Measurements from ENCODE around the gene CCSER1. TPM values are rescaled to one million over a fixed set of nuclear protein-coding genes. Genes with fewer than 3 reads are reported as not detected.
"Not testable (repeated sequence)": the region's sequence is repeated elsewhere in the genome, so short reads cannot be mapped to it uniquely, and the experiment has no call there.

Gene CCSER1
- total and polyA plus RNA-seq, 10 donors, result 1.3 to 30.4 (median 20.4) TPM

DNA sequence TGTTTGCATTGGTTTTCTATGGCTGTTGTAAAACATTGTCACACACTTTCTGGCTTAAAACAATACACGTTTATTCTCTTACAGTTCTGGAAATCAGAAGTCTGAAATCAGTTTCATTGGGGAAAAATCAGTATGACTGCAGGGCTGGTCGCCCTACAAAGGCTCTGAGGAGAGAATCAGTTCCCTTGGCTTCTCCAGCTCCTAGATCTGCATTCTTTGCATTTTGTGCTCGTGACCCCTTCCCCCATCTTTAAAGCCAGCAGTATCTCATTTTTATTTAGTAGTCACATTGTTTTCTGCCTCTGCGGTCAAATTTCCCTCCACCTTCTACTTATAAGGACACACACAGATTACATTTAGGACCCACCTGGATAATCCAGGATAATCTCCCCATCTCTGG is 1326.9 kb downstream of the CCSER1 start:
- TF ChIP-seq, protein P1, sequence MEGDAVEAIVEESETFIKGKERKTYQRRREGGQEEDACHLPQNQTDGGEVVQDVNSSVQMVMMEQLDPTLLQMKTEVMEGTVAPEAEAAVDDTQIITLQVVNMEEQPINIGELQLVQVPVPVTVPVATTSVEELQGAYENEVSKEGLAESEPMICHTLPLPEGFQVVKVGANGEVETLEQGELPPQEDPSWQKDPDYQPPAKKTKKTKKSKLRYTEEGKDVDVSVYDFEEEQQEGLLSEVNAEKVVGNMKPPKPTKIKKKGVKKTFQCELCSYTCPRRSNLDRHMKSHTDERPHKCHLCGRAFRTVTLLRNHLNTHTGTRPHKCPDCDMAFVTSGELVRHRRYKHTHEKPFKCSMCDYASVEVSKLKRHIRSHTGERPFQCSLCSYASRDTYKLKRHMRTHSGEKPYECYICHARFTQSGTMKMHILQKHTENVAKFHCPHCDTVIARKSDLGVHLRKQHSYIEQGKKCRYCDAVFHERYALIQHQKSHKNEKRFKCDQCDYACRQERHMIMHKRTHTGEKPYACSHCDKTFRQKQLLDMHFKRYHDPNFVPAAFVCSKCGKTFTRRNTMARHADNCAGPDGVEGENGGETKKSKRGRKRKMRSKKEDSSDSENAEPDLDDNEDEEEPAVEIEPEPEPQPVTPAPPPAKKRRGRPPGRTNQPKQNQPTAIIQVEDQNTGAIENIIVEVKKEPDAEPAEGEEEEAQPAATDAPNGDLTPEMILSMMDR (IDR thresholded peaks at IDR 0.05 in 8 of 11, conservative IDR thresholded peaks at IDR 0.05 in 3 of 11), result no peak
- TF ChIP-seq POLR2A (IDR thresholded peaks at IDR 0.05) (no peak), POLR2AphosphoS5 (IDR thresholded peaks at IDR 0.05) (no peak)
- Histone ChIP-seq H3K4me1 (no peaks in the 10 kb centered on the region), H3K27ac (no peak overlapping the region), H3K4me3 (no peak overlapping the region), H3K27me3 (replicated peaks in 1 of 7) (no peaks in the 10 kb centered on the region), H3K36me3 (no peaks in the 10 kb centered on the region), H3K9me3 (peaks cover 0 to 28% (median 13%) of the 10 kb centered on the region in 8 donors)
- 54 to 72% (median 63%) methylated on average over 4 of the region's 4 CpGs for WGBS, 5 donors
- DNase-seq, result no peak
- intact Hi-C loops (cut with DNase I; ENCODE audit: low total_unique reads), result no loop called here

DNA sequence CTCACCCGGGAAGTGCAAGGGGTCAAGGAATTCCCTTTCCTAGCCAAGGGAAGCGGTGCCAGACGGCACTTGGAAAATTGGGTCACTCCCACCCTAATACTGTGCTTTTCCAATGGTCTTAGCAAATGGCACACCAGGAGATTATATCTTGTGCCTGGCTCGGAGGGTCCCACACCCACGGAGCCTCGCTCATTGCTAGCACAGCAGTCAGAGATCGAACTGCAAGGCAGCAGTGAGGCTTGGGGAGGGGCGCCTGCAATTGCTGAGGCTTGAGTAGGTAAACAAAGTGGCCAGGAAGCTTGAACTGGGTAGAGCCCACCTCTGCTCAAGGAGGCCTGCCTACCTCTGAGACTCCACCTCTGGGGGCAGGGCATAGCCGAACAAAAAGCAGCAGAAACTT is 1335.4 kb downstream of the CCSER1 start:
- intact Hi-C loops (cut with DNase I; ENCODE audit: low total_unique reads), result not testable (repeated sequence)
- peak; percentile 27 for DNase-seq
- 78 to 94% (median 91%) methylated on average over 9 of the region's 9 CpGs for whole genome bisulfite sequencing, 5 donors

DNA sequence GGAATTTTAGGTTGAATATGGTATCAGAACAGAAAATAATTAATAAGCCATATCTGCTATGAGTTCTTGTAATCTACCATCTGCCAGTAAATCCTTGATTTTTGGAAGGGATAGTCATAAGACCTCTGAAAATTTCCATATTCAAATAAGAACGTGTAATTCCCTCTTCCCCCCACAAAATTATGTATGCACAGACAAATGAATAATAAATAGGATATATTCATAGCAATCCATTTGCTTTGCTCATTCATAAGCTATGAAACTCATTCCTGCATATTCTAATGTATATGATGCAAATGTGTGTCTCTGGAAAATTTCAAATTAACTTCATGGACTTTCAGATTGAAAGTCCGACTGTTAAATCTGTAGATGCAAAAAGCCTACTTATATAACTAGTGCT is 1343.5 kb downstream of the CCSER1 start:
- Histone ChIP-seq H3K27me3 (replicated peaks in 1 of 7) (no peaks in the 10 kb centered on the region), H3K27ac (no peak overlapping the region), H3K4me3 (no peak overlapping the region), H3K4me1 (no peaks in the 10 kb centered on the region), H3K9me3 (peaks cover 0 to 33% (median 19%) of the 10 kb centered on the region in 8 donors), H3K36me3 (no peaks in the 10 kb centered on the region)
- WGBS, 5 donors, result 68 to 86% (median 75%) methylated on average over 2 of the region's 2 CpGs
- intact Hi-C loops (cut with DNase I; ENCODE audit: low total_unique reads), result no loop called here
- no peak for DNase-seq
- TF ChIP-seq, protein P1 (IDR thresholded peaks at IDR 0.05 in 8 of 11, conservative IDR thresholded peaks at IDR 0.05 in 3 of 11), result no peak
- no peak for TF ChIP-seq POLR2A (IDR thresholded peaks at IDR 0.05)
- no peak for TF ChIP-seq POLR2AphosphoS5 (IDR thresholded peaks at IDR 0.05)

More for the DNA sequence above, 1335.4 kb downstream of the CCSER1 start:
- not testable (repeated sequence) for H3K36me3 ChIP-seq; H3K27ac ChIP-seq; H3K27me3 ChIP-seq (replicated peaks in 1 of 7); H3K4me1 ChIP-seq; H3K4me3 ChIP-seq
- peaks cover 0 to 61% (median 25%) of the 10 kb centered on the region in 8 donors for H3K9me3 ChIP-seq

DNA sequence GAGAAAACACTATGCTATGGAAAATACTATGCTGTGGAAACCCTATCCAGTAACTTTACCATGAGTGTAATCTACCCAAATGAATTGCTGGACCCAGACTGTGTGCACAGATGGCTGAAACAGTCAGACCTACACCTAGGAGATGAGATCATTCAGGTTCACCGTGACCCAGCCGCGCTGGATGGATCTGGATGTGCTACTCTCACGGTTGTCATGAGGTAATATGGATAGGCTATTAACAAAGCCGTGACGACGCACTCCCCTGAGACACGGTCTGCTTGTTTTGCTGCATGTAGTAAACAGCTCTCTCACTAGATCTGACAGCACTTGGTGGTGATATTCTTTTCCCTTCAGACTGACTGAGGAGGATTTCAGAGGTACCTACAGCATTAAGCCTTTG is 1344.1 kb downstream of the CCSER1 start:
- H3K36me3 ChIP-seq, result no peaks in the 10 kb centered on the region
- no peak for TF ChIP-seq POLR2AphosphoS5 (IDR thresholded peaks at IDR 0.05)
- TF ChIP-seq POLR2A (IDR thresholded peaks at IDR 0.05), result no peak
- TF ChIP-seq, protein P1 (IDR thresholded peaks at IDR 0.05 in 8 of 11, conservative IDR thresholded peaks at IDR 0.05 in 3 of 11), result no peak
- WGBS, 5 donors, result 87 to 90% (median 89%) methylated on average over 8 of the region's 8 CpGs
- no peaks in the 10 kb centered on the region for H3K4me1 ChIP-seq
- H3K9me3 ChIP-seq, result peaks cover 0 to 27% (median 15%) of the 10 kb centered on the region in 8 donors
- no peak overlapping the region for H3K27ac ChIP-seq
- no peak overlapping the region for H3K4me3 ChIP-seq
- no peaks in the 10 kb centered on the region for H3K27me3 ChIP-seq (replicated peaks in 1 of 7)
- intact Hi-C loops (cut with DNase I; ENCODE audit: low total_unique reads), result no loop called here
- DNase-seq, result peak; percentile 41

DNA sequence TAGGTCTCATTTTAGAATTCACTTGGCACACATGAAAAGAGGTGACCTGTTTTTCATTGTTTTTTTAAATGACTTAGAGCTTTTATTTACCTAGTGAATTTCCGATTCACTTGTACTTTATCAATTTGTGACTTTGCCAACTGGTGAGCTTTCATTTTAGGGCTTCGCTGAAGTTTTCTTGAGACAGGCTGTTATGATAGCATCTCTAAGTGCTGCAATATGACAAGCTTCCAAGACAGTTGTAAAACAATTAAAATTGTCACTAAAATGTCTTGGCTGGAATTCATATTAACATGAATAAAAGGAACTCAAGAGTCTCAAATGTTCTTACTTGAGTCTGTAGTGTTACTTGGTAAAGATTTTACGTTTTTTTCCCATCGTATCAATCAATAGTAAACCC is 1344.9 kb downstream of the CCSER1 start:
- whole genome bisulfite sequencing, 5 donors, result 49 to 71% (median 56%) methylated on average over 4 of the region's 4 CpGs
- TF ChIP-seq, protein P1 (IDR thresholded peaks at IDR 0.05 in 8 of 11, conservative IDR thresholded peaks at IDR 0.05 in 3 of 11), result no peak
- TF ChIP-seq POLR2A (IDR thresholded peaks at IDR 0.05) (no peak), POLR2AphosphoS5 (IDR thresholded peaks at IDR 0.05) (no peak)
- H3K9me3 ChIP-seq, result peaks cover 0 to 20% (median 12%) of the 10 kb centered on the region in 8 donors
- H3K4me3 ChIP-seq, result no peak overlapping the region
- no peak for DNase-seq
- no peaks in the 10 kb centered on the region for H3K36me3 ChIP-seq
- H3K4me1 ChIP-seq, result no peaks in the 10 kb centered on the region
- H3K27ac ChIP-seq, result no peak overlapping the region
- intact Hi-C loops (cut with DNase I; ENCODE audit: low total_unique reads), result no loop called here
- H3K27me3 ChIP-seq (replicated peaks in 1 of 7), result no peaks in the 10 kb centered on the region
